A673 (cell line): Measurements from ENCODE around the gene HAPSTR1. TPM values are rescaled to one million over a fixed set of nuclear protein-coding genes. Genes with fewer than 3 reads are reported as not detected.

Experiments
- BruUV-seq: library from RNA; stranded (reverse); fragments of 400-500 nt; replicated peaks from 2 replicates; lab custom pipeline; 2021; lab: Mats Ljungman, UMichigan
- CTCF ChIA-PET: fragments of 300-600 bp; sonication (Branson Sonifier 250); formaldehyde crosslinking; loops from one replicate; lab custom pipeline; 2022; ENCODE audit warnings: antibody characterized with exemption; lab: Charles Lee
- POLR2A ChIA-PET: fragments of 300-600 bp; sonication (Branson Sonifier 250); formaldehyde crosslinking; loops from one replicate; lab custom pipeline; 2022; ENCODE audit warnings: antibody characterized with exemption; ENCODE audit not compliant: low non-redundant PET; lab: Charles Lee
- DNase-seq: peaks from one replicate; pipeline ENCODE4 v3.0.0-alpha.2; 2015; ENCODE audit warnings: low spot score
- H3K27ac ChIP-seq: fragments of 200-600 bp; sonication (generic); 2 replicates; pipeline ENCODE4 v1.5.1; 2016; ENCODE audit warnings: mixed run types, low read depth, mild to moderate bottlenecking, mixed read lengths, antibody characterized with exemption, low read length; ENCODE audit not compliant: poor library complexity, severe bottlenecking
- H3K27me3 ChIP-seq: fragments of 200-600 bp; sonication (generic); replicated peaks from 2 replicates; pipeline ENCODE4 v1.6.1; 2017; ENCODE audit warnings: mixed run types, low read depth, mild to moderate bottlenecking, mixed read lengths, antibody characterized with exemption, low read length; ENCODE audit not compliant: insufficient read depth, poor library complexity
- H3K36me3 ChIP-seq: fragments of 200-600 bp; sonication (generic); 2 replicates; pipeline ENCODE4 v1.6.1; 2016; ENCODE audit warnings: mixed run types, mild to moderate bottlenecking, mixed read lengths, antibody characterized with exemption, low read length; ENCODE audit not compliant: insufficient read depth, poor library complexity, severe bottlenecking
- H3K4me1 ChIP-seq: fragments of 200-600 bp; sonication (generic); 2 replicates; pipeline ENCODE4 v1.6.1; 2017; ENCODE audit warnings: mixed run types, mild to moderate bottlenecking, mixed read lengths, antibody characterized with exemption, low read length; ENCODE audit not compliant: insufficient read depth, poor library complexity, severe bottlenecking
- H3K4me3 ChIP-seq: fragments of 200-600 bp; sonication (generic); 2 replicates; pipeline ENCODE4 v1.5.1; 2016; ENCODE audit warnings: low read depth, mixed run types, mild to moderate bottlenecking, mixed read lengths, low read length; ENCODE audit not compliant: poor library complexity, severe bottlenecking
- H3K9me3 ChIP-seq: fragments of 200-600 bp; sonication (generic); 2 replicates; pipeline ENCODE4 v1.6.1; 2016; ENCODE audit warnings: mixed run types, low read depth, mild to moderate bottlenecking, mixed read lengths, antibody characterized with exemption, low read length; ENCODE audit not compliant: poor library complexity, severe bottlenecking
- EZH2 ChIP-seq: fragments of 200-600 bp; sonication (generic); IDR thresholded peaks from 2 replicates; pipeline ENCODE4 v1.6.1; 2017; ENCODE audit warnings: borderline replicate concordance, low read depth, mild to moderate bottlenecking, mixed read lengths, antibody characterized with exemption, low read length; ENCODE audit not compliant: poor library complexity, severe bottlenecking
- intact Hi-C: fragments of 100-400 bp; cut with micrococcal nuclease; formaldehyde crosslinking; loops from one replicate; pipeline ENCODE4 v1.10.0; 2022; ENCODE audit not compliant: unreplicated experiment
- total RNA-seq: library from RNA; stranded (reverse); gene quantifications from 2 replicates; pipeline ENCODE4 v1.2.3, GENCODE V29; 2021
- TF ChIP-seq, protein P1 (sequence below): fragments of 300-800, 200-600 bp; sonication (generic); conservative IDR thresholded peaks from 2 replicates; pipeline ENCODE4 v1.5.1; 2017; ENCODE audit warnings: low read depth, mild to moderate bottlenecking, antibody characterized with exemption, low read length, moderate library complexity, mixed read lengths

The HAPSTR1 gene
- total RNA-seq, 1 experiment from 2014 or later = 90.4 TPM

DNA sequence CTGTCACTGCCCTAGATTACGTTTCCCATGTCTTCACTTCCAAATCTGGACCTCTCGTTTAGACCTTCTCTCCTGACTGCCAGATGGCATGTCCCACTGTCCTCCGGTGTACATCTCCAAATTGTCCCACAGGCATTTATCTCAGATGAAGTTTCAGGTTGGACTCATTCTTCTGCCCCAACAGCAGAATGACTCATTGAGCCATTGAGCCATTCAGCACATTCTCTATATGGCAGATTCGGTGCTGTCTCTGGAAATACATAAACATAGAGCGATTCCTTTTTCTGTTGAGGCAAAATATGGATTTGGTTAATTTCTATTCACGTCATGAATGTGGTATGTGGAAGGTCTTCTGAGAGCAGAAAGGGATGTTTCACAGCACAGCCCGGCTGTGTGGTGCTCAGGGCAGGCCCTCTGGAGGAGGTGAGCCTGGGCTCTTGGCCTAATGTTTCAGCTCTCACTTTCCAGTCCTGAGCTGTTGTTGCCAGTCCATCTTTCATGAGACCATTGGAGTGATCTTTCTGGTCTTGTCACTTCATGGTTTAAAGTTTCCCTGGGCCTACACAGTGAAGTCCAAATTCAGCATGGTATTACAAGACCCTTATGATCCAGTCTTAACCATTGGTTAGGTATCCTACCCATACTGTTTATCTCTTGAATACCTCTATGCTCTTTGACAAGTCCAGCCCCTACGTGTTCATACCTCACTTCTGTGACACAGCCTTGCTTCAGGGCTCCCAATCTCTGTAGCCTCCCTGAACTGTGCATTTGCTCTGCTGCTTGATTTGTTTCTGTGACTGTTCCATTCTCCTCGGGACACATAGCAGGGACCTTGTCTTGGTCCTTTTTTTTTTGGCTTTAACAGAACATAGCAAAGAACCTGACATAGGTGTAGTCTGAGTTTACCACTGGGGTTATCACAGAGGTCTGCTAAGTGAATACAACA lies 15.9 kb downstream of the HAPSTR1 start:
- no TSS peak for BruUV-seq
- ChIA-PET POLR2A (interaction anchor here (0.6 kb wide), 1 partner anchor 80 kb away, joined by 6 read pairs; no protein-coding TSS in a partner anchor), CTCF (no interaction called here)
- Histone ChIP-seq H3K9me3 (no peaks in the 10 kb centered on the region), H3K27ac (no peak overlapping the region), H3K36me3 (peaks cover 97% of the 10 kb centered on the region), H3K4me3 (no peak overlapping the region), H3K4me1 (peaks cover 34% of the 10 kb centered on the region), H3K27me3 (no peaks in the 10 kb centered on the region)
- DNase-seq = no peak
- no peak for TF ChIP-seq EZH2
- TF ChIP-seq, protein P1, sequence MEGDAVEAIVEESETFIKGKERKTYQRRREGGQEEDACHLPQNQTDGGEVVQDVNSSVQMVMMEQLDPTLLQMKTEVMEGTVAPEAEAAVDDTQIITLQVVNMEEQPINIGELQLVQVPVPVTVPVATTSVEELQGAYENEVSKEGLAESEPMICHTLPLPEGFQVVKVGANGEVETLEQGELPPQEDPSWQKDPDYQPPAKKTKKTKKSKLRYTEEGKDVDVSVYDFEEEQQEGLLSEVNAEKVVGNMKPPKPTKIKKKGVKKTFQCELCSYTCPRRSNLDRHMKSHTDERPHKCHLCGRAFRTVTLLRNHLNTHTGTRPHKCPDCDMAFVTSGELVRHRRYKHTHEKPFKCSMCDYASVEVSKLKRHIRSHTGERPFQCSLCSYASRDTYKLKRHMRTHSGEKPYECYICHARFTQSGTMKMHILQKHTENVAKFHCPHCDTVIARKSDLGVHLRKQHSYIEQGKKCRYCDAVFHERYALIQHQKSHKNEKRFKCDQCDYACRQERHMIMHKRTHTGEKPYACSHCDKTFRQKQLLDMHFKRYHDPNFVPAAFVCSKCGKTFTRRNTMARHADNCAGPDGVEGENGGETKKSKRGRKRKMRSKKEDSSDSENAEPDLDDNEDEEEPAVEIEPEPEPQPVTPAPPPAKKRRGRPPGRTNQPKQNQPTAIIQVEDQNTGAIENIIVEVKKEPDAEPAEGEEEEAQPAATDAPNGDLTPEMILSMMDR = no peak
- intact Hi-C loops = no loop called here

DNA sequence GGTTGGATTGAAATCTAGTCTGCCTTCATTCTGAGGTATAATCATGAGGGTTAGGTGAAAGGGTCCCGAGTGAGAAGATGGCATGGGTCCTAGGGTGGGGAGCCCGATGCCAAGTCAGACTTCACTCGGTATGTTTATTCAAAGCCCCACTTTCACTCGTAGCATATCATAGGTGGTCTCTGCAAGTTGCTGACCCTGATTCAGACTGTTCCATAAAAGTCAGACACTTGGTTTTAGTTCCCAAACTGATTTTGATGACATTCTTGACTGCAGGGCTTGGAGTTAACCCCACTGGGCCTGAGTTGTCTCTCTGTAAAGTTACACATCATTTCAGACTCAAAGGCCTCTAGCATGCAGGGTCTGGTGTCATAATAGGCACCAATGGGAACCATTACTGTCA lies 17.8 kb downstream of the HAPSTR1 start:
- H3K27me3 ChIP-seq = no peaks in the 10 kb centered on the region
- TF ChIP-seq, protein P1 = no peak
- TF ChIP-seq EZH2 = no peak
- H3K4me1 ChIP-seq = peaks cover 39% of the 10 kb centered on the region
- H3K36me3 ChIP-seq = peaks cover 87% of the 10 kb centered on the region
- peak overlapping the region; percentile 48 for H3K27ac ChIP-seq
- H3K9me3 ChIP-seq = no peaks in the 10 kb centered on the region
- no peak for DNase-seq
- BruUV-seq = no TSS peak
- intact Hi-C loops = no loop called here
- no peak overlapping the region for H3K4me3 ChIP-seq
- POLR2A ChIA-PET = no interaction called here
- CTCF ChIA-PET = no interaction called here

DNA sequence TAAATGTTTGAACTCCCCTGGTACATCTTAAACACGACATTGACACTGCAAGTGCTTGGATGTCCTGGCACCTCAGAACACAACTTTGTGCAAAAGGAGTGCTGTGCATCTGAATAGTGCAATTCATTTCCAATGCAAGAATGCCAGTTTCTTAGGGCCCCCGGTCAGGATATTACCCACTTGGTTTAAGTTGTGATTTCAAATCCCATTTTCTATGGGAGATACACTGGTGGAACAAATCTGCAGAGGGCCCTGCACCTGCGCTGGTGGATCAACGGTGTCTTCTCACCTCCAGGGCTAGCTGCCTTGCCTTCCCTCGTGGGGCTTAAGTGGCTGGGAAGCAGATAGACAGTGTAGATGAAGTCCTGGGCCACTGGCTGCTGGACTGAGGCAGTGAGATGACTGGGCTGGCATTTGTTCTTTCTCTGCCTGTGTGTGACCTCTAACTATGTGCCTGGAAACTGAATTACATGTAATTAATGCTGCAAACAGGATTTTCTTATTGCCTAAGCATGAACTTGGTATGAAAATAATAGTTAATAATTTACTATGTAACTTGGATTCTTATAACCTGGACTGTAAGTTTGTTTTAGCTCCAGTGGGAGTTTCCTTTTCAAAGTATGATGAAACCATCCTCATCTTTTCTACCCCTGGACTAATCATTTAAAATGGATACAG lies 20.9 kb downstream of the HAPSTR1 start:
- TF ChIP-seq, protein P1 = no peak
- TF ChIP-seq EZH2 = no peak
- peak overlapping the region; percentile 49 for H3K27ac ChIP-seq
- BruUV-seq = no TSS peak
- CTCF ChIA-PET = no interaction called here
- no peak for DNase-seq
- H3K9me3 ChIP-seq = no peaks in the 10 kb centered on the region
- no peaks in the 10 kb centered on the region for H3K27me3 ChIP-seq
- H3K4me1 ChIP-seq = peaks cover 39% of the 10 kb centered on the region
- POLR2A ChIA-PET = no interaction called here
- intact Hi-C loops = loop anchor here (10.0 kb wide), 1 partner anchor 208 kb away; no protein-coding TSS in a partner anchor
- H3K4me3 ChIP-seq = no peak overlapping the region
- H3K36me3 ChIP-seq = peaks cover 86% of the 10 kb centered on the region
